A673 (cell line): ENCODE data around the gene SP6.

Experiments used
- CTCF ChIP-seq: fragments of 300-800, 200-600 bp; sonication (generic); conservative IDR thresholded peaks from 2 replicates; pipeline ENCODE4 v1.5.1; 2017; ENCODE audit warnings: low read depth, mild to moderate bottlenecking, antibody characterized with exemption, low read length, moderate library complexity, mixed read lengths
- EZH2 ChIP-seq: fragments of 200-600 bp; sonication (generic); IDR thresholded peaks from 2 replicates; pipeline ENCODE4 v1.6.1; 2017; ENCODE audit warnings: borderline replicate concordance, low read depth, mild to moderate bottlenecking, mixed read lengths, antibody characterized with exemption, low read length; ENCODE audit not compliant: poor library complexity, severe bottlenecking

DNA sequence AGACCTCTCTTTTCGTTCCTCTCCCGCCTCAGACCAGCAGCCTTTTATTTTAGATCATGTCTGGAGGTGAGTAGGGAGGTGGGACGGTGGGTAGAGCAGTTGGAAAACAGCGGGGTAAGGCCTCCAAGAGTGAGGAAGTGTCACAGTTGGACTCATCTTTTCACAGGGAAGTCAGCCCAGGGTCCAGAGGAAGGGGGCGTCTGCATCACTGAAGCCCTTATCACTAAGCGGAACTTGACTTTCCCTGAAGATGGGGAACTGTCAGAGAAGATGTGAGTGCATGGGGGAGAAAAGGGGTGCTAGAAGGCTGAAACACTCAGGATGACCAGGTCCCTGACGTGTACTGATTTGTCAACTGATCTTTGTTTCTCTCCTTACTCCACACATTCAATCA, 19.0 kb downstream of the SP6 start:
- TF ChIP-seq CTCF: no peak
- no peak for TF ChIP-seq EZH2
